A673 (cell line): ENCODE measurements around the gene MPRIP. TPM values are rescaled to one million over a fixed set of nuclear protein-coding genes. Genes with fewer than 3 reads are reported as not detected.

Experiments
- BruUV-seq: library from RNA; stranded (reverse); fragments of 400-500 nt; replicated peaks from 2 replicates; lab custom pipeline; 2021; lab: Mats Ljungman, UMichigan
- CTCF ChIA-PET: fragments of 300-600 bp; sonication (Branson Sonifier 250); formaldehyde crosslinking; loops from one replicate; lab custom pipeline; 2022; ENCODE audit warnings: antibody characterized with exemption; lab: Charles Lee
- POLR2A ChIA-PET: fragments of 300-600 bp; sonication (Branson Sonifier 250); formaldehyde crosslinking; loops from one replicate; lab custom pipeline; 2022; ENCODE audit warnings: antibody characterized with exemption; ENCODE audit not compliant: low non-redundant PET; lab: Charles Lee
- DNase-seq: peaks from one replicate; pipeline ENCODE4 v3.0.0-alpha.2; 2015; ENCODE audit warnings: low spot score
- H3K27ac ChIP-seq: fragments of 200-600 bp; sonication (generic); 2 replicates; pipeline ENCODE4 v1.5.1; 2016; ENCODE audit warnings: mixed run types, low read depth, mild to moderate bottlenecking, mixed read lengths, antibody characterized with exemption, low read length; ENCODE audit not compliant: poor library complexity, severe bottlenecking
- H3K27me3 ChIP-seq: fragments of 200-600 bp; sonication (generic); replicated peaks from 2 replicates; pipeline ENCODE4 v1.6.1; 2017; ENCODE audit warnings: mixed run types, low read depth, mild to moderate bottlenecking, mixed read lengths, antibody characterized with exemption, low read length; ENCODE audit not compliant: insufficient read depth, poor library complexity
- H3K36me3 ChIP-seq: fragments of 200-600 bp; sonication (generic); 2 replicates; pipeline ENCODE4 v1.6.1; 2016; ENCODE audit warnings: mixed run types, mild to moderate bottlenecking, mixed read lengths, antibody characterized with exemption, low read length; ENCODE audit not compliant: insufficient read depth, poor library complexity, severe bottlenecking
- H3K4me1 ChIP-seq: fragments of 200-600 bp; sonication (generic); 2 replicates; pipeline ENCODE4 v1.6.1; 2017; ENCODE audit warnings: mixed run types, mild to moderate bottlenecking, mixed read lengths, antibody characterized with exemption, low read length; ENCODE audit not compliant: insufficient read depth, poor library complexity, severe bottlenecking
- H3K4me3 ChIP-seq: fragments of 200-600 bp; sonication (generic); 2 replicates; pipeline ENCODE4 v1.5.1; 2016; ENCODE audit warnings: low read depth, mixed run types, mild to moderate bottlenecking, mixed read lengths, low read length; ENCODE audit not compliant: poor library complexity, severe bottlenecking
- H3K9me3 ChIP-seq: fragments of 200-600 bp; sonication (generic); 2 replicates; pipeline ENCODE4 v1.6.1; 2016; ENCODE audit warnings: mixed run types, low read depth, mild to moderate bottlenecking, mixed read lengths, antibody characterized with exemption, low read length; ENCODE audit not compliant: poor library complexity, severe bottlenecking
- CTCF ChIP-seq: fragments of 300-800, 200-600 bp; sonication (generic); conservative IDR thresholded peaks from 2 replicates; pipeline ENCODE4 v1.5.1; 2017; ENCODE audit warnings: low read depth, mild to moderate bottlenecking, antibody characterized with exemption, low read length, moderate library complexity, mixed read lengths
- EZH2 ChIP-seq: fragments of 200-600 bp; sonication (generic); IDR thresholded peaks from 2 replicates; pipeline ENCODE4 v1.6.1; 2017; ENCODE audit warnings: borderline replicate concordance, low read depth, mild to moderate bottlenecking, mixed read lengths, antibody characterized with exemption, low read length; ENCODE audit not compliant: poor library complexity, severe bottlenecking
- intact Hi-C: fragments of 100-400 bp; cut with micrococcal nuclease; formaldehyde crosslinking; loops from one replicate; pipeline ENCODE4 v1.10.0; 2022; ENCODE audit not compliant: unreplicated experiment
- total RNA-seq: library from RNA; stranded (reverse); gene quantifications from 2 replicates; pipeline ENCODE4 v1.2.3, GENCODE V29; 2021

The MPRIP gene
- total RNA-seq, 1 experiment from 2014 or later = 290 TPM

DNA sequence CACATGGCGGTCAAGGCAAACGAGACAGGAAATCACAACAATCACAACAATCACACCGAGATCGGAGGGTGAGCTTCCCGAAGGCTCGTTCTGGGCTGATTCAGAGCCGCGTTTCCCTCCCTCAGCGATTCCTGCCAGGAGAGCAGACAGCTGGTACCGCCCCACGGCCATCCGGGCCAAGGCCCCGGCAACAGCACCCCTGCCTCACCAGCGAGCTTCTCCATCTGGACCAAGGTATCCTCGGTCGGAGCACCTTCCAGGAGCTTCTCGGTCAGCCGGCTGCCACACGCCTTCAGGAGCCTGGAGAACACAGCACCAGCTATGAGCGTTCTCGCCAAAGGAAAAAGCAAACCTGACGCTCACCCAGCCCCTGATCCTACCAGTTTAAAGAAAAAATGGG lies 179.1 kb downstream of the MPRIP start:
- BruUV-seq = no TSS peak
- ChIA-PET CTCF (no interaction called here), POLR2A (no interaction called here)

DNA sequence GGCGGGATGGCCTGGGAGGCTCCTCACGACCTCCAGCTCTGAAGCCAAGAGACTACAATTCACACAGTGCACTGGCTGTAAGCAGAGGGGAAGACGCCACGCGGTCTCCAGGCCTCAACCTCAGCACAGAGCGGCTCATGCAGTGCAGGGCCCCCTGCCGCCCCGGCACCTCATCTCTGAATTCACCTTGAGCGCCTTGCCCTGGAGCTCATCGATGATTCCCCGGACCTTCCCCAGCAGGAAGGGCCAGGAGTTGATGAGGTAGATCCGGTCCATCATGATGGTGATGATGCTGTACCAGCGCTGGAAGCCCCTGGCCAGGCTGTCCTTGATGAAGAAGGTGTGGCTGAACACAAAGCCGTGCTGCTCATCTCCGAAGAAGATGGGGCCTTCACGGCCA lies 181.5 kb downstream of the MPRIP start:
- no peak overlapping the region for H3K27ac ChIP-seq
- H3K9me3 ChIP-seq = no peaks in the 10 kb centered on the region
- TF ChIP-seq CTCF (no peak), EZH2 (no peak)
- H3K4me1 ChIP-seq = peaks cover 10% of the 10 kb centered on the region
- intact Hi-C loops = no loop called here
- peaks cover 70% of the 10 kb centered on the region for H3K36me3 ChIP-seq
- no peak for DNase-seq
- ChIA-PET CTCF (no interaction called here), POLR2A (no interaction called here)
- no TSS peak for BruUV-seq
- no peaks in the 10 kb centered on the region for H3K27me3 ChIP-seq
- H3K4me3 ChIP-seq = no peak overlapping the region

More for the DNA sequence above, 179.1 kb downstream of the MPRIP start:
- no peak for TF ChIP-seq CTCF
- no peak for TF ChIP-seq EZH2
- intact Hi-C loops = no loop called here
- Histone ChIP-seq H3K4me3 (no peak overlapping the region), H3K4me1 (no peaks in the 10 kb centered on the region), H3K9me3 (no peaks in the 10 kb centered on the region), H3K27me3 (no peaks in the 10 kb centered on the region), H3K27ac (no peak overlapping the region), H3K36me3 (peaks cover 62% of the 10 kb centered on the region)
- DNase-seq = no peak

GRCh38 chr17:17224137-17224536 lies 181.9 kb downstream of the MPRIP start:
- TF ChIP-seq CTCF (no peak), EZH2 (no peak)
- ChIA-PET POLR2A (no interaction called here), CTCF (no interaction called here)
- H3K4me3 ChIP-seq = no peak overlapping the region
- no peaks in the 10 kb centered on the region for H3K9me3 ChIP-seq
- BruUV-seq = no TSS peak
- DNase-seq = no peak
- intact Hi-C loops = no loop called here
- no peak overlapping the region for H3K27ac ChIP-seq
- H3K4me1 ChIP-seq = peaks cover 14% of the 10 kb centered on the region
- H3K36me3 ChIP-seq = peaks cover 71% of the 10 kb centered on the region
- H3K27me3 ChIP-seq = no peaks in the 10 kb centered on the region
